Adrenal gland (tissue), 12 donors: ENCODE data around the gene AK3. TPM values are rescaled to one million over a fixed set of nuclear protein-coding genes. Genes with fewer than 3 reads are reported as not detected.
"Not testable (repeated sequence)": the region's sequence is repeated elsewhere in the genome, so short reads cannot be mapped to it uniquely, and the experiment has no call there.

Source experiments
- DNase-seq, 7 donors: peaks; one replicate each; pipeline ENCODE4 v3.0.0-alpha.2; 2019 to 2020
- H3K27ac ChIP-seq, 5 donors: fragments of 200-600 bp; sonication (generic) in 4 of 5; 1 replicate in 3 of 5; 2 replicates in 2 of 5; pipeline versions ENCODE4 v1.5.1 to v1.8.0; 2016 to 2020; ENCODE audit warnings: mild to moderate bottlenecking in 1 of 5
- H3K27me3 ChIP-seq: fragments of 200-600 bp; 2 replicates; pipeline ENCODE4 v1.8.0; 2021
- H3K36me3 ChIP-seq, 2 donors: fragments of 200-600 bp; replicated peaks in 1 of 2; 1 replicate in 1 of 2; 2 replicates in 1 of 2; pipeline versions ENCODE4 v1.5.1 to v1.8.0; 2018 to 2022
- H3K4me1 ChIP-seq, 2 donors: fragments of 200-600 bp; replicated peaks in 1 of 2; 1 replicate in 1 of 2; 2 replicates in 1 of 2; pipeline versions ENCODE4 v1.5.1 to v1.8.0; 2018 to 2021
- H3K4me3 ChIP-seq, 4 donors: fragments of 200-600 bp; sonication (generic) in 3 of 4; one replicate each; pipeline ENCODE4 v1.5.1; 2016 to 2018
- H3K9me3 ChIP-seq, 3 donors: fragments of 200-600 bp; sonication (generic) in 1 of 3; replicated peaks in 1 of 3; 1 replicate in 2 of 3; 2 replicates in 1 of 3; pipeline versions ENCODE4 v1.5.1 to v1.8.0; 2016 to 2021
- POLR2A ChIP-seq, 2 donors: fragments of 450-650 bp; IDR thresholded peaks; one replicate each; pipeline ENCODE4 v1.6.1; 2017; ENCODE audit warnings: antibody characterized with exemption in 2 of 2, mild to moderate bottlenecking in 2 of 2, moderate library complexity in 1 of 2
- WGBS, 4 donors: extraction: QIAGEN DNeasy Blood & Tissue Kit in 2 of 4; methylation state at CpG; one replicate each; pipeline versions ENCODE4 v1.1.5 to v1.1.7; 2013 to 2017; 5-methylcytosine and 5-hydroxymethylcytosine counted together
- intact Hi-C, 2 donors: fragments of 100-400 bp; cut with DNase I; formaldehyde crosslinking; loops; one replicate each; pipeline versions ENCODE4 v1.14.1 to v1.15.0; 2022 to 2023
- polyA plus RNA-seq, 3 donors: library from polyadenylated mRNA; stranded (reverse); fragments of 200-250 nt in 2 of 3; fragments of 350-450 nt in 1 of 3; fragmentation: Illumina TruSeq in 1 of 3; extraction: RNeasy Lipid Tissue Mini Kit (QIAGEN cat#74804) in 1 of 3; gene quantifications; one replicate each; pipeline ENCODE4 v1.2.3, GENCODE V29; 2013 to 2014
- total RNA-seq, 9 donors: library from RNA; depleted of rRNA in 4 of 9; stranded (reverse); fragments of >200 nt in 4 of 9; fragments of 120-200 nt in 1 of 9; fragmentation: NEBNext Ultra II Directional in 1 of 9; extraction: Animal tissue kit (Norgen Biotek cat#: 25700) in 1 of 9; gene quantifications; one replicate each; pipeline versions ENCODE4 v1.1.0 to v1.2.4, GENCODE V29; 2013 to 2023
- TF ChIP-seq, protein P1 (sequence below), 6 experiments: fragments of 450-650 bp in 4 of 6; fragments of 200-600 bp in 2 of 6; sonication (generic) in 1 of 6; IDR thresholded peaks; 1 replicate in 5 of 6; 2 replicates in 1 of 6; pipeline versions ENCODE4 v1.5.1 to v1.8.0; 2016 to 2021; ENCODE audit warnings: antibody characterized with exemption in 6 of 6, mild to moderate bottlenecking in 2 of 6, moderate library complexity in 1 of 6
- donor health status: healthy with polysubstance abuse.
- donor health status: Bipolar disorder and iron deficiency.
- donor health status: DM: yes; HTN: yes; CAD: no.
- donor health status: DM: no; HTN: no; CAD: no.
- donor health status: DM: no; HTN: no; CAD: no.
- donor health status: DM: yes; HTN: yes; CAD: no.

AK3 gene
- total and polyA plus RNA-seq, 12 donors: 31.6 to 237 (median 113) TPM

DNA sequence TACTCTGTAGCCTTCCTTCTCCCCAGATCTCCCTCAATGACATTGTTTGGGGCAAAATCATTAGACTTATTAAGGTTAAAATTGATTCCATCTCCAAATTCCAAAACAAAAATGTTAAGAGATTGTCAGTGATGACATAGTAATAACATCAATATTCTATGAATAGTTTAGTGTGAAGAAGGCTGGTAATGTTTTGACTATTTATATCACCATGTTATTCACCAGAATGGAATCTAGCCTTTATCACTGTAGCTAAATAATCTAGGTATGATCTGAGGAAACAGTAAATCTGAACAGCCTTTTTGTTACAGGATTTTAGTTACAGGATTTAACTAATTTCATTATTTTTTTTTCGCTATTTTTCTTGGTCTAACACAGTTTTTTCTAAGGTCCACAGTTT is 79.8 kb downstream of the AK3 start:
- 77 to 95% (median 84%) methylated on average over 1 of the region's 1 CpG for WGBS, 4 donors
- TF ChIP-seq, protein P1, sequence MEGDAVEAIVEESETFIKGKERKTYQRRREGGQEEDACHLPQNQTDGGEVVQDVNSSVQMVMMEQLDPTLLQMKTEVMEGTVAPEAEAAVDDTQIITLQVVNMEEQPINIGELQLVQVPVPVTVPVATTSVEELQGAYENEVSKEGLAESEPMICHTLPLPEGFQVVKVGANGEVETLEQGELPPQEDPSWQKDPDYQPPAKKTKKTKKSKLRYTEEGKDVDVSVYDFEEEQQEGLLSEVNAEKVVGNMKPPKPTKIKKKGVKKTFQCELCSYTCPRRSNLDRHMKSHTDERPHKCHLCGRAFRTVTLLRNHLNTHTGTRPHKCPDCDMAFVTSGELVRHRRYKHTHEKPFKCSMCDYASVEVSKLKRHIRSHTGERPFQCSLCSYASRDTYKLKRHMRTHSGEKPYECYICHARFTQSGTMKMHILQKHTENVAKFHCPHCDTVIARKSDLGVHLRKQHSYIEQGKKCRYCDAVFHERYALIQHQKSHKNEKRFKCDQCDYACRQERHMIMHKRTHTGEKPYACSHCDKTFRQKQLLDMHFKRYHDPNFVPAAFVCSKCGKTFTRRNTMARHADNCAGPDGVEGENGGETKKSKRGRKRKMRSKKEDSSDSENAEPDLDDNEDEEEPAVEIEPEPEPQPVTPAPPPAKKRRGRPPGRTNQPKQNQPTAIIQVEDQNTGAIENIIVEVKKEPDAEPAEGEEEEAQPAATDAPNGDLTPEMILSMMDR (IDR thresholded peaks at IDR 0.05): no peak
- TF ChIP-seq POLR2A (IDR thresholded peaks at IDR 0.05): no peak
- H3K36me3 ChIP-seq: no peaks in the 10 kb centered on the region
- no peaks in the 10 kb centered on the region for H3K9me3 ChIP-seq
- no peak for DNase-seq
- intact Hi-C loops: loop anchor here in 1 of 2 donors (5.0 kb wide), 1 partner anchor 81 kb away; the partner anchor contains the start of gene AK3
- H3K27ac ChIP-seq: no peak overlapping the region
- no peaks in the 10 kb centered on the region for H3K27me3 ChIP-seq
- no peak overlapping the region for H3K4me3 ChIP-seq
- H3K4me1 ChIP-seq: peaks cover 10 to 24% of the 10 kb centered on the region in 2 donors

DNA sequence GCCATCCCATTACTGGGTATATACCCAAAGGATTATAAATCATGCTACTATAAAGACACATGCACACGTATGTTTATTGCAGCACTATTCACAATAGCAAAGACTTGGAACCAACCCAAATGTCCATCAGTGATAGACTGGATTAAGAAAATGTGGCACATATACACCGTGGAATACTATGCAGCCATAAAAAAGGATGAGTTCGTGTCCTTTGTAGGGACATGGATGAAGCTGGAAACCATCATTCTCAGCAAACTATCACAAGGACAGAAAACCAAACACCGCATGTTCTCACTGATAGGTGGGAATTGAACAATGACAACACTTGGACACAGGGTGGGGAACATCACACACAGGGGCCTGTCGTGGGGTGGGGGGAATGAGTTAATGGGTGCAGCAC is 80.3 kb downstream of the AK3 start:
- not testable (repeated sequence) for H3K27me3 ChIP-seq
- intact Hi-C loops: loop anchor here in 1 of 2 donors (5.0 kb wide), 1 partner anchor 82 kb away; the partner anchor contains the start of gene AK3

More for the DNA sequence above, 80.3 kb downstream of the AK3 start:
- H3K9me3 ChIP-seq, H3K4me3 ChIP-seq, H3K36me3 ChIP-seq, H3K27ac ChIP-seq, DNase-seq: not testable (repeated sequence)
- 83 to 96% (median 91%) methylated on average over 4 to 5 of the region's 5 CpGs for WGBS, 4 donors
- peaks cover 6 to 24% of the 10 kb centered on the region in 2 donors for H3K4me1 ChIP-seq

Other genes starting within 250 kb of the AK3 start
- gene PLPP6, start 78.9 kb downstream of the AK3 start, total RNA-seq: 10 to 100 TPM in 7 of 9 donors, 1 to 10 TPM in 2; 7.9 to 17.1 (median 11.4) TPM
- gene PLPP6, start 78.9 kb downstream of the AK3 start, polyA plus RNA-seq: 10 to 100 TPM in 1 of 3 donors, 1 to 10 TPM in 2; 2.2 to 12.1 (median 3.9) TPM
- 1 to 10 TPM in 8 of 9 donors, under 1 TPM in 1; 0.55 to 8.3 (median 2.9) TPM for gene SPATA6L, start 74.7 kb downstream of the AK3 start, total RNA-seq
- gene SPATA6L, start 74.7 kb downstream of the AK3 start, polyA plus RNA-seq: 1 to 10 TPM in 1 of 3 donors, under 1 TPM in 2; 0.91 to 3.4 (median 0.95) TPM
- gene CDC37L1, start 61.6 kb downstream of the AK3 start, total RNA-seq: 10 to 100 TPM; 16.5 to 46.2 (median 28.5) TPM
- gene CDC37L1, start 61.6 kb downstream of the AK3 start, polyA plus RNA-seq: 10 to 100 TPM; 10.9 to 31.4 (median 11.1) TPM
- gene RCL1, start 51.7 kb upstream of the AK3 start, total RNA-seq: 10 to 100 TPM; 16.9 to 33.4 (median 23.3) TPM
- gene RCL1, start 51.7 kb upstream of the AK3 start, polyA plus RNA-seq: 10 to 100 TPM; 15.4 to 22.6 (median 17.9) TPM
- gene JAK2, start 244.1 kb upstream of the AK3 start, total RNA-seq: 10 to 100 TPM in 7 of 9 donors, 1 to 10 TPM in 2; 6.9 to 21.0 (median 13.5) TPM
- 10 to 100 TPM in 1 of 3 donors, 1 to 10 TPM in 2; 3.5 to 12.8 (median 5.7) TPM for gene JAK2, start 244.1 kb upstream of the AK3 start, polyA plus RNA-seq